HEK293 (cell line): Measurements from ENCODE around the gene STX18.

ENCODE experiments used
- GLI2 ChIP-seq: fragments of 450-650 bp; formaldehyde crosslinking; IDR thresholded peaks from 2 replicates; pipeline ENCODE4; 2017; ENCODE audit warnings: missing biosample characterization, missing genetic modification characterization, low read depth, borderline replicate concordance
- REPIN1 ChIP-seq: fragments of 450-650 bp; formaldehyde crosslinking; IDR thresholded peaks from 2 replicates; pipeline ENCODE4 v1.5.1; 2017; ENCODE audit warnings: missing biosample characterization, missing genetic modification characterization, low read depth
- ZNF121 ChIP-seq: fragments of 450-650 bp; formaldehyde crosslinking; IDR thresholded peaks from 2 replicates; pipeline ENCODE4 v1.5.1; 2016; ENCODE audit warnings: missing biosample characterization, missing genetic modification characterization
- ZNF133 ChIP-seq: fragments of 450-650 bp; formaldehyde crosslinking; IDR thresholded peaks from 2 replicates; pipeline ENCODE4 v1.5.1; 2016; ENCODE audit warnings: missing biosample characterization, missing genetic modification characterization
- ZNF274 ChIP-seq, 2 experiments: fragments of 200-500 bp in 1 of 2; fragments of 450-650 bp in 1 of 2; sonication (Bioruptor generic) in 1 of 2; formaldehyde crosslinking in 1 of 2; IDR thresholded peaks; 2 replicates each; pipeline versions ENCODE4 v1.5.1 to v1.6.1; 2014 to 2016; ENCODE audit warnings: borderline replicate concordance in 1 of 2, inconsistent platforms in 1 of 2, low read length in 1 of 2, missing biosample characterization in 1 of 2, missing genetic modification characterization in 1 of 2
- ZNF391 ChIP-seq: fragments of 450-650 bp; formaldehyde crosslinking; IDR thresholded peaks from 2 replicates; pipeline ENCODE4 v1.5.1; 2016; ENCODE audit warnings: low read depth, missing biosample characterization, missing genetic modification characterization, borderline replicate concordance
- ZNF426 ChIP-seq: fragments of 450-650 bp; formaldehyde crosslinking; IDR thresholded peaks from 2 replicates; pipeline ENCODE4 v1.5.1; 2017; ENCODE audit warnings: missing biosample characterization, missing genetic modification characterization, mild to moderate bottlenecking, inconsistent platforms, moderate library complexity
- TF ChIP-seq, protein P1 (sequence below): fragments of 450-650 bp; formaldehyde crosslinking; IDR thresholded peaks from 2 replicates; pipeline ENCODE4 v1.5.1; 2016; ENCODE audit warnings: missing biosample characterization, missing genetic modification characterization
- TF ChIP-seq, protein P2 (sequence below): fragments of 450-650 bp; formaldehyde crosslinking; IDR thresholded peaks from 2 replicates; pipeline ENCODE4 v1.5.1; 2016; ENCODE audit warnings: missing biosample characterization, missing genetic modification characterization

DNA sequence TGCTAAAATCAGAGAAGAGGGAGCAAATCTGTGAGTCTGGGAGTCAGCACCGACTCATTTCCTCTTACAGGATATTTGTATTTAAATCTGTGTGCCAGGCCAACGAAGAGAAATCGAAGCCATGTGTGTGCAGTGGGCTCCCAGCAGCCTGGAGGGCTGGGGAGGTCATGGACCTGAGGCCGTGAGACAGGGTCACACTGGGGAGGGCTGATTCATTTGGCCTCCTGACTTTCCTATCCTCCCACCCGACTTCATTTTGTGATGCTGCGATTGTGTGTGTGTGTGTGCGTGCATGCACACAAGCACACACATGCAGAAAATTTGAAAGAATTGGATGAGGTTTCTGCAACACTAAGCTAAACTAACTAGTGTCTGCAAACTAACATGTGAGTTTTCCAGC lies 48.7 kb upstream of the STX18 start:
- TF ChIP-seq, protein P1, sequence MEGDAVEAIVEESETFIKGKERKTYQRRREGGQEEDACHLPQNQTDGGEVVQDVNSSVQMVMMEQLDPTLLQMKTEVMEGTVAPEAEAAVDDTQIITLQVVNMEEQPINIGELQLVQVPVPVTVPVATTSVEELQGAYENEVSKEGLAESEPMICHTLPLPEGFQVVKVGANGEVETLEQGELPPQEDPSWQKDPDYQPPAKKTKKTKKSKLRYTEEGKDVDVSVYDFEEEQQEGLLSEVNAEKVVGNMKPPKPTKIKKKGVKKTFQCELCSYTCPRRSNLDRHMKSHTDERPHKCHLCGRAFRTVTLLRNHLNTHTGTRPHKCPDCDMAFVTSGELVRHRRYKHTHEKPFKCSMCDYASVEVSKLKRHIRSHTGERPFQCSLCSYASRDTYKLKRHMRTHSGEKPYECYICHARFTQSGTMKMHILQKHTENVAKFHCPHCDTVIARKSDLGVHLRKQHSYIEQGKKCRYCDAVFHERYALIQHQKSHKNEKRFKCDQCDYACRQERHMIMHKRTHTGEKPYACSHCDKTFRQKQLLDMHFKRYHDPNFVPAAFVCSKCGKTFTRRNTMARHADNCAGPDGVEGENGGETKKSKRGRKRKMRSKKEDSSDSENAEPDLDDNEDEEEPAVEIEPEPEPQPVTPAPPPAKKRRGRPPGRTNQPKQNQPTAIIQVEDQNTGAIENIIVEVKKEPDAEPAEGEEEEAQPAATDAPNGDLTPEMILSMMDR (tag by site-specific recombination): no peak
- no peak for TF ChIP-seq ZNF274 (IDR thresholded peaks at IDR 0.05; ENCODE audit: low read length)
- TF ChIP-seq ZNF274 (tag by site-specific recombination; IDR thresholded peaks at IDR 0.05; ENCODE audit: borderline replicate concordance): no peak
- TF ChIP-seq ZNF391: no peak
- no peak for TF ChIP-seq ZNF121
- TF ChIP-seq, protein P2, sequence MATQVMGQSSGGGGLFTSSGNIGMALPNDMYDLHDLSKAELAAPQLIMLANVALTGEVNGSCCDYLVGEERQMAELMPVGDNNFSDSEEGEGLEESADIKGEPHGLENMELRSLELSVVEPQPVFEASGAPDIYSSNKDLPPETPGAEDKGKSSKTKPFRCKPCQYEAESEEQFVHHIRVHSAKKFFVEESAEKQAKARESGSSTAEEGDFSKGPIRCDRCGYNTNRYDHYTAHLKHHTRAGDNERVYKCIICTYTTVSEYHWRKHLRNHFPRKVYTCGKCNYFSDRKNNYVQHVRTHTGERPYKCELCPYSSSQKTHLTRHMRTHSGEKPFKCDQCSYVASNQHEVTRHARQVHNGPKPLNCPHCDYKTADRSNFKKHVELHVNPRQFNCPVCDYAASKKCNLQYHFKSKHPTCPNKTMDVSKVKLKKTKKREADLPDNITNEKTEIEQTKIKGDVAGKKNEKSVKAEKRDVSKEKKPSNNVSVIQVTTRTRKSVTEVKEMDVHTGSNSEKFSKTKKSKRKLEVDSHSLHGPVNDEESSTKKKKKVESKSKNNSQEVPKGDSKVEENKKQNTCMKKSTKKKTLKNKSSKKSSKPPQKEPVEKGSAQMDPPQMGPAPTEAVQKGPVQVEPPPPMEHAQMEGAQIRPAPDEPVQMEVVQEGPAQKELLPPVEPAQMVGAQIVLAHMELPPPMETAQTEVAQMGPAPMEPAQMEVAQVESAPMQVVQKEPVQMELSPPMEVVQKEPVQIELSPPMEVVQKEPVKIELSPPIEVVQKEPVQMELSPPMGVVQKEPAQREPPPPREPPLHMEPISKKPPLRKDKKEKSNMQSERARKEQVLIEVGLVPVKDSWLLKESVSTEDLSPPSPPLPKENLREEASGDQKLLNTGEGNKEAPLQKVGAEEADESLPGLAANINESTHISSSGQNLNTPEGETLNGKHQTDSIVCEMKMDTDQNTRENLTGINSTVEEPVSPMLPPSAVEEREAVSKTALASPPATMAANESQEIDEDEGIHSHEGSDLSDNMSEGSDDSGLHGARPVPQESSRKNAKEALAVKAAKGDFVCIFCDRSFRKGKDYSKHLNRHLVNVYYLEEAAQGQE (tag by site-specific recombination): no peak
- no peak for TF ChIP-seq ZNF426 (tag by site-specific recombination)
- no peak for TF ChIP-seq ZNF133 (tag by site-specific recombination)
- TF ChIP-seq GLI2 (tag by site-specific recombination): no peak
- TF ChIP-seq REPIN1 (tag by site-specific recombination): no peak
